HG02852 (cell line): Measurements from ENCODE around the gene SLMAP.
A peak's percentile ranks its signal among the peaks of the same experiment; 100 is the strongest.

Source experiments
- ATAC-seq: cut with Tn5 transposase; IDR thresholded peaks from one replicate; pipeline ENCODE4 v1.9.1; 2021; ENCODE audit warnings: mild to moderate bottlenecking, moderate library complexity; ENCODE audit not compliant: unreplicated experiment

Gene SLMAP

GRCh38 chr3:57755741-57756527 is at the start of gene SLMAP:
SLMAP (plus strand) TSS chr3:57756309; CDS start chr3:57757652, 1,343 bp downstream.
- peak; percentile 90 for ATAC-seq

GRCh38 chr3:57706462-57706861 is 49.6 kb upstream of the SLMAP start:
- no peak for ATAC-seq

GRCh38 chr3:57709031-57709430 is 47.1 kb upstream of the SLMAP start:
- no peak for ATAC-seq

GRCh38 chr3:57709559-57709958 is 46.5 kb upstream of the SLMAP start:
- ATAC-seq, result no peak

GRCh38 chr3:57715686-57716085 is 40.4 kb upstream of the SLMAP start:
- ATAC-seq, result no peak

- no peak for ATAC-seq
Observed at GRCh38 chr3:57717205-57717868, 38.8 kb upstream of the SLMAP start.

GRCh38 chr3:57718118-57718517 is 38.0 kb upstream of the SLMAP start:
- ATAC-seq, result no peak

GRCh38 chr3:57726397-57726796 is 29.7 kb upstream of the SLMAP start:
- no peak for ATAC-seq

- ATAC-seq, result no peak
Observed at GRCh38 chr3:57727106-57727505, 29.0 kb upstream of the SLMAP start.

GRCh38 chr3:57729334-57730045 is 26.6 kb upstream of the SLMAP start:
- ATAC-seq, result no peak

GRCh38 chr3:57730682-57731081 is 25.4 kb upstream of the SLMAP start:
- ATAC-seq, result no peak

- ATAC-seq, result no peak
Observed at GRCh38 chr3:57731311-57731710, 24.8 kb upstream of the SLMAP start.

GRCh38 chr3:57733790-57734189 is 22.3 kb upstream of the SLMAP start:
- ATAC-seq, result no peak

- ATAC-seq, result no peak
Observed at GRCh38 chr3:57735405-57735804, 20.7 kb upstream of the SLMAP start.

GRCh38 chr3:57737840-57738239 is 18.3 kb upstream of the SLMAP start:
- ATAC-seq, result no peak

GRCh38 chr3:57738391-57738790 is 17.7 kb upstream of the SLMAP start:
- no peak for ATAC-seq

- ATAC-seq, result no peak
Observed at GRCh38 chr3:57740027-57740426, 16.1 kb upstream of the SLMAP start.

- no peak for ATAC-seq
Observed at GRCh38 chr3:57743496-57743895, 12.6 kb upstream of the SLMAP start.

GRCh38 chr3:57745101-57745500 is 11.0 kb upstream of the SLMAP start:
- no peak for ATAC-seq

- no peak for ATAC-seq
Observed at GRCh38 chr3:57746156-57747010, 9.7 kb upstream of the SLMAP start.

GRCh38 chr3:57749542-57749941 is 6.6 kb upstream of the SLMAP start:
- ATAC-seq, result no peak
